ENCODE data around the gene FNDC7. TPM values are rescaled to one million over a fixed set of nuclear protein-coding genes. Genes with fewer than 3 reads are reported as not detected.

FNDC7 gene
- total RNA-seq, 1 experiment from 2014 or later, result 0.07 TPM

- no peaks in the 10 kb centered on the region for H3K9me3 ChIP-seq
- no peaks in the 10 kb centered on the region for H3K36me3 ChIP-seq
- no peaks in the 10 kb centered on the region for H3K27me3 ChIP-seq
- DNase-seq, result no peak
- H3K4me3 ChIP-seq, result no peak overlapping the region
Observed at GRCh38 chr1:108718927-108719655, 6.4 kb downstream of the FNDC7 start.

GRCh38 chr1:108719656-108720435, 7.1 kb downstream of the FNDC7 start:
- peak; percentile 86 for DNase-seq
- Histone ChIP-seq H3K4me3 (no peak overlapping the region), H3K27me3 (no peaks in the 10 kb centered on the region), H3K9me3 (no peaks in the 10 kb centered on the region), H3K36me3 (no peaks in the 10 kb centered on the region)

- H3K27me3 ChIP-seq, result no peaks in the 10 kb centered on the region
- no peaks in the 10 kb centered on the region for H3K36me3 ChIP-seq
- H3K9me3 ChIP-seq, result no peaks in the 10 kb centered on the region
- H3K4me3 ChIP-seq, result no peak overlapping the region
- DNase-seq, result no peak
Observed at GRCh38 chr1:108722292-108722691, 9.6 kb downstream of the FNDC7 start.

GRCh38 chr1:108725906-108726305, 13.2 kb downstream of the FNDC7 start:
- no peak for DNase-seq

GRCh38 chr1:108728327-108728923, 15.7 kb downstream of the FNDC7 start:
- no peak overlapping the region for H3K4me3 ChIP-seq
- DNase-seq, result no peak
- no peaks in the 10 kb centered on the region for H3K9me3 ChIP-seq
- no peaks in the 10 kb centered on the region for H3K36me3 ChIP-seq
- 0 out of 2 replicates have a peak, but pooled peaks cover 2% of the 10 kb centered on the region for H3K27me3 ChIP-seq

More at GRCh38 chr1:108725906-108726305, 13.2 kb downstream of the FNDC7 start:
- no peak overlapping the region for H3K4me3 ChIP-seq
- no peaks in the 10 kb centered on the region for H3K9me3 ChIP-seq
- H3K36me3 ChIP-seq, result no peaks in the 10 kb centered on the region
- no peaks in the 10 kb centered on the region for H3K27me3 ChIP-seq

GRCh38 chr1:108729481-108729880, 16.8 kb downstream of the FNDC7 start:
- Histone ChIP-seq H3K36me3 (no peaks in the 10 kb centered on the region), H3K27me3 (0 out of 2 replicates have a peak, but pooled peaks cover 2% of the 10 kb centered on the region), H3K9me3 (no peaks in the 10 kb centered on the region), H3K4me3 (no peak overlapping the region)
- no peak for DNase-seq

GRCh38 chr1:108732398-108732797, 19.7 kb downstream of the FNDC7 start:
- Histone ChIP-seq H3K4me3 (no peak overlapping the region), H3K27me3 (peaks cover 5% of the 10 kb centered on the region; the same call in 1 of the 2 replicates), H3K36me3 (no peaks in the 10 kb centered on the region), H3K9me3 (no peaks in the 10 kb centered on the region)
- no peak for DNase-seq

GRCh38 chr1:108734171-108734865, 21.6 kb downstream of the FNDC7 start:
- H3K9me3 ChIP-seq, result no peaks in the 10 kb centered on the region
- H3K36me3 ChIP-seq, result no peaks in the 10 kb centered on the region
- peaks cover 5% of the 10 kb centered on the region; the same call in 1 of the 2 replicates for H3K27me3 ChIP-seq
- no peak overlapping the region for H3K4me3 ChIP-seq
- no peak for DNase-seq

- DNase-seq, result no peak
- H3K27me3 ChIP-seq, result no peaks in the 10 kb centered on the region
- no peaks in the 10 kb centered on the region for H3K9me3 ChIP-seq
- H3K4me3 ChIP-seq, result no peak overlapping the region
- no peaks in the 10 kb centered on the region for H3K36me3 ChIP-seq
Observed at GRCh38 chr1:108742253-108742652, 29.5 kb downstream of the FNDC7 start.

- no peak for DNase-seq
- Histone ChIP-seq H3K4me3 (peak overlapping the region; percentile 79; the same call in 1 of the 2 replicates), H3K36me3 (peaks cover 4% of the 10 kb centered on the region), H3K27me3 (no peaks in the 10 kb centered on the region), H3K9me3 (no peaks in the 10 kb centered on the region)
Observed at GRCh38 chr1:108745980-108746381, 33.3 kb downstream of the FNDC7 start.

- peak; percentile 100 for DNase-seq
- Histone ChIP-seq H3K27me3 (no peaks in the 10 kb centered on the region), H3K4me3 (peak within 1 kb of the TSS; percentile 79), H3K36me3 (peaks cover 4% of the 10 kb centered on the region), H3K9me3 (no peaks in the 10 kb centered on the region)
Observed at GRCh38 chr1:108746382-108747170, 33.9 kb downstream of the FNDC7 start, which contains the start of gene STXBP3. TSS of gene STXBP3 (plus strand) at chr1:108746674. CDS start at chr1:108746738, 64 bp downstream.

GRCh38 chr1:108747171-108747850, 34.6 kb downstream of the FNDC7 start:
- peaks cover 4% of the 10 kb centered on the region for H3K36me3 ChIP-seq
- H3K4me3 ChIP-seq, result peak overlapping the region; percentile 79
- H3K9me3 ChIP-seq, result no peaks in the 10 kb centered on the region
- H3K27me3 ChIP-seq, result no peaks in the 10 kb centered on the region
- DNase-seq, result peak; percentile 95

- no peaks in the 10 kb centered on the region for H3K9me3 ChIP-seq
- no peaks in the 10 kb centered on the region for H3K27me3 ChIP-seq
- no peak for DNase-seq
- peak overlapping the region; percentile 79 for H3K4me3 ChIP-seq
- H3K36me3 ChIP-seq, result peaks cover 9% of the 10 kb centered on the region
Observed at GRCh38 chr1:108747898-108748297, 35.2 kb downstream of the FNDC7 start.

GRCh38 chr1:108749081-108749480, 36.4 kb downstream of the FNDC7 start:
- Histone ChIP-seq H3K36me3 (peaks cover 18% of the 10 kb centered on the region), H3K9me3 (no peaks in the 10 kb centered on the region), H3K27me3 (no peaks in the 10 kb centered on the region), H3K4me3 (no peak overlapping the region)
- no peak for DNase-seq

GRCh38 chr1:108750476-108751181, 37.9 kb downstream of the FNDC7 start:
- peaks cover 26% of the 10 kb centered on the region for H3K36me3 ChIP-seq
- H3K4me3 ChIP-seq, result no peak overlapping the region
- no peak for DNase-seq
- no peaks in the 10 kb centered on the region for H3K27me3 ChIP-seq
- H3K9me3 ChIP-seq, result no peaks in the 10 kb centered on the region
